GM18909 (cell line): ENCODE results near the gene PXDN.
"Not testable (repeated sequence)": the region's sequence is repeated elsewhere in the genome, so short reads cannot be mapped to it uniquely, and the experiment has no call there.

ENCODE experiments used
- ATAC-seq: cut with Tn5 transposase; IDR thresholded peaks from one replicate; pipeline ENCODE4 v1.9.1; 2021; ENCODE audit warnings: mild to moderate bottlenecking; ENCODE audit not compliant: unreplicated experiment, poor library complexity

PXDN gene

DNA sequence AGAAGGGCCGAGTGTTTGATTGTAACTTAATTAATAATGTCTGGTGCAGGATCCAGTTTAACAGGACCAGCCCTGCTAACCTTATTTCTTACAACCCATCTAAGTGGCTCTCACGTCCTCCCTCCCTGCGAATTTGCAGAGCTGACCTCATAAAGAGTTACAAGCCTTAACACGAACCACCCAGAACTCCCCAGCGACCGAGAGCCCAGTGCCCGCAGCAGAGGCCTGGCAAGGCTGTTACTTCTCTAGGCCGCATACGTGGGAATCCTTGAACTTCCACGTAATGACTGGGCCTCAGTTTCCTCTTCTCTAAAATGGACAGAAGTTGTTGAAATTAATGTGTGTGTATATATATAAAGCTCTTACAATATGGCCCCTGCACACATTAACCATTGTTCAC lies 55.5 kb downstream of the PXDN start:
- ATAC-seq: no peak

DNA sequence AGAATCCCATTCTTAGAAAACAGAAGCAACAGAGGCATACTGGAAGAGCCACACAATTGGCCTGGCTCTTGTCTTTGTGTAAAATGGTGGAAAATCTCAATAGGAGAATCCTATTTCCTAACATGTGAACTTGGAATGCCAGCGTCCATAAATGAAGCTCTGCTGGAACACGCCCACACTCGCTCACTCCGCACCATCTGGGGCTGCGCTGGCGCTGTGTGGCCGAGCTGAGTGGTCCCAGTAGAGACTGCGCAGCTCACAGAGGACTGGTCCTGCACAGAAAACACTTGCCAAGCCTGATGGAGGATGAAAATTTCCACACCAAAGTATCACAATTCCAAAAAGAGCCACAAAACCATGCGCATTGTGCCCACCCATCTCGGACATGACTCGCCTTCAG lies 56.2 kb downstream of the PXDN start:
- no peak for ATAC-seq

DNA sequence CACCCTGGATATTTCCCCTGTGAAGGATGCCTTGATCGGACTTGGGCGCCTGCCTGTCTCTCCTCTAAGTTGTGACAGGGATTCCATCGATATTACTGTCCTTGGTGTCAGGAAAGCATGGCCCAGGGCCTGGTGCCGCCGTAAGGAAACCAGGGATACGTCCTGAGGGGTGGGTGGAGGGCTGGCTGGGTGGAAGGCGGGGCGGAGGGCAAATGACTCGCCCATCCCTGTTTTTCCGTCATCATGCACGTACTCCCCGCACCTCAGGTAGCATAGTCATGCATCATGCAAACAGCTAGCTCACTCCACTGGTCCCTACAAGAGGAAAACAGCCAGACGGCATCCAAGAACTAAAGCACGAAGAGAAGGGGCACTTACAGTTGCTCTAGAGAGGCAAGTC lies 57.1 kb downstream of the PXDN start:
- ATAC-seq: no peak

DNA sequence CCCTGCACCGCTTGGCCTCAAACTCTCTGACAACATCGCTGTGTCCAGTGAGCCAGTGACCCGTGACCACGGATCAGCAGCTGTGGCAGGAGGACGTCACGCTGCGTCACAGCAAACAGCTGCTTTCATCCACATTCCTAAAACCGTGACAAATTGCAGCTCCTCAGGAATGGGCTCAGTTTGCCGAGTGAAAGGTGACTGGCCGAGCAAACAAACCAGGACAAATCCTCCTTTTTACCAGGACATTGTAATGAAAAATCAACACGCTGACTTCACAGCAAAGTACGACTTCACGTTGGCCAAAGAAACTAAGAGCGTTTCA lies 57.6 kb downstream of the PXDN start:
- ATAC-seq: no peak

DNA sequence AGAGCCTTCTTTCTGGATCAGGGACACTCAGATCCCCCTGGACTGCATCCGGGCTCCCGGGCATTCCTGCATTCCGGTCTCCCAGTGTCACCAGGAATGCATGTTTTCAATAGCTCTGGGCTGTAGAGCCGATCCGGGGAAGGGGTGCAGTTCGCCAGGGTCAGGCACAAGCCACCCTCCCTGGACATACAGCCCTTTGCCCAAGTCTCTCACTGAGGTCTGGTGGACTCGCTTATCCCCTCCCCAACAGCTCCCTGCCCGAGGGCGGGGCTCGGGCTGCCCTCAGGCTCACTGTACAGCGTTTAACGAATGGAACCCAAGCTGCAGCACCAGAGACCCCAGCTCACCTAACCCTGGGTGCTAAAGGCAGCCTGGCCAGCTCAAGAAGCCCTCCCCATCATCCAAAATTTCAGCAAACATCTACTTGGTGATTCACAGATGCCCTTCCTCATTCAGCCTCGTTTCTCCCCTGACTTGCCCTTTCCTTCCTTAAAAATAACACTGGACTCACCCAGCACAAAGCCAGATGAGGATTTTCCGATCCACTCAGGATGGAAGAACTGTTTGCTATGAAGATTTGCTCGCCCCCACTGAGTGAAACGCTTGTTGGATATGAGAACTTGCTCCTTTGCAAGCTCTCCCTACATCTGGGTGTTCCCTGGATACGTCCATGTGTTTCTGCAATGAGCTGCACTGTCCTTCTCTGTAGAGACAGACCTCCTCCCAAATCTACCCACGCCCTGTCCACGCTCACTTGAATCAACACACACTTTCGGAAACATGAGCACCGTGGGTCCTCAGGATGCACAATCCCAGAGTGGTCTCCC lies 58.1 kb downstream of the PXDN start:
- ATAC-seq: no peak

DNA sequence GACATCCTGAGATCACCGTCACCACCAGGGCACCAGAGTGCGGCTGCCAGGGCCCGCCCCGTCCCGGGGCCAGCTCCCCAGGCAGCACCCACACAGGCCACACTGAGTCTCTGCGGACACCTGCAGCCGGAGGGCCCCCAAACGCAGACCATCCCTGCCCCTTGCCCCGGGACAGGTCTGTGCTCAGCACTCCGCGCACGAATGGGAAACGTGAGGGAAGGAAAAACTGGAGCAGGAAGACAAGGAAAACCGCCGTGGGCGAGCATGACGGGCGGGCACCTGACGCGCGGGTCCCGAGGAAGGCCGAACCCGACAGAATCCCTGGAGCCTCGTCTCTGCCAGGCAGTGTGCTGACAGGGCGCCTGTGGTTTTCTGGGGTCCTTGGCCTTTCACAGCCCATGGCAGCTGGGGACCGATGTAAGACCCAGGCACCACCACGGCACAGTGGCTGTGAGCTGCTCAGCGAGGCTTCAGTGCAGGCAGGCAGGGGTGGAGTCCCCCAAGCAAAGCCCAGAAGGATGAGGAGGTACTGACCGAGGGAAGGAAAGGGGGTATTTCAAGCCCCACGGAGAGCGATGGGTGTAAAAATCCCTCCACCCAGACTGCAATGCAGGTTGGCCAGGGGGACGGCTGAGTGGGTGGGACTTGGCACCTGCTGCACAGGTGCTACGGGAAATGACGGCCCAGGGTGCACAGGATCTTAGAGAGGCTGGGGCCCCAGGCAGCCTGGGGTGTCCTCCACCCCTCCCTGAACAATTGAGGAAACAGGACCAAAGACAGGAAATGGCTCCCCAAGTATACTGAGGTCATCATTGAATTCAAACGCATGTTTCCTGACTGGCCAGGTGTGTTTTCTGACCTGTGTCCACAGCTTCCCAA lies 59.0 kb downstream of the PXDN start:
- no peak for ATAC-seq

DNA sequence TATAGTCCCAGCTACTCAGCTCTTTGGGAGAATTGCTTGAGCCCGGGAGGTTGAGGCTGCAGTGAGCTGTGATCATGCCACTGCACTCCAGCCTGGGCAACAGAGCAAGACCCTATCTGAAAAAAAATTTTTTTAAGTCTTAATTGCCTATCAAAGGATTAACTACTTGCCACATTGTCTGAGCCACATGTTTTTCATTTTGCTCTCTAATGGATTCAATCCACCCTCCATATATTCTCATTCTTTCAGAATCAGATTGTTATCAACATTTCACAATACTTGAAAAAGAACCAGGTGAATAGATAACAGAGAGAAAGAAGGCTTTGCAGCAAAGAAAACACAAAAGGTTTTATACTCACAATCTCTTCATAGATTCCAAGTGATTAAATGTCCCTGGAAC lies 61.0 kb downstream of the PXDN start:
- no peak for ATAC-seq

DNA sequence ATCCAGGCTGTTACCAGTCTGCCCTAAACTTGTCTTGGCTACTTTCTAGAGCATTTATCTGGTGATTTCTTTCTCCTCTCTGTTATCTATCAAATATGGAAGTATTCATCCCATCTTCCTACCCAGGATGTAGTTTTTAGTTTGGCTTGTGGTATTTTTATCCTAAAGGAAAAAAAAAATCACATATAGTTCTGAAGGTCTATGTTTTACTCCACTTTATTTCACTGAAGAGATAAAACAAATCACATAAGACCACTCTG lies 62.2 kb downstream of the PXDN start:
- no peak for ATAC-seq

DNA sequence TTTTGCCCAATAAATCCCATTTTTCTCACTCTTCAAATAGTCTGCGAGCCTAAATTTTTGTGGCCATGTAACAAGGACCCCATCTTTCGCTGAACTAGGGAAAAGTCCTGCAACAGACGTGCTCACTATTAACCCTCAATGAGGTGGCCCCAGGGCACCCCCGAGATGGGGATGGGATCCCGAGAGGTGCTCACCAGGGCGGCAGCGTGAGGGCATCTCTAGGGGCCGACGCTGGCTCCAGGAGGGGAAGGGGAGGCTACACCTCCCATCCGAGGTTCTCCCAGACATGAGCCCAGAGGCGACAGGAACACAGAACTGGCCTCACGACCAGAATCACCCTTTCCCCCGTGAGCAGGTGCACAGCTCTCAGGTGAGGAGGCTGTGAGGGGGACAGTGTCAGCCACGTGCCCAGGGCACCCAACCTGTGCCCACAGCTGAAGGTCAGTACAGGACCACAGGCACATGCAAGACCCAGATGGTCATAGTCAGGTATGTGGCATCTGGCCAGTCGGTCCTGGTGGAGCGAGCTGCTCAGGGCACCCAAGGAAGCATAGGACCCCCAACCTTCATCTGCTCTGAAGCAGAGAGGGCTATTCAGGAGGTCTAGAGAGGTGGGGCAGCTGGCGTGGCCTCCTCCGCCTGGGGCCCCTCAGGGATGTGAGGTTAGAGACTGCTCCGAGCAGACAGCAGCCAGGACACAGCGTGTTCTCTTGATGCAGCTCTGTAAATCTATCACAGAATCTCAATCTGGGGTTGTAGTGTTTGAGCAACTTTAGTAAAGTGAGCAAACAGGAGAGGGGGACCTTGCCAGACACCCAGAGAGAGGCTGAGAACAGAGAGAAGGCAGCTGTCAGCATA lies 62.8 kb downstream of the PXDN start:
- no peak for ATAC-seq

DNA sequence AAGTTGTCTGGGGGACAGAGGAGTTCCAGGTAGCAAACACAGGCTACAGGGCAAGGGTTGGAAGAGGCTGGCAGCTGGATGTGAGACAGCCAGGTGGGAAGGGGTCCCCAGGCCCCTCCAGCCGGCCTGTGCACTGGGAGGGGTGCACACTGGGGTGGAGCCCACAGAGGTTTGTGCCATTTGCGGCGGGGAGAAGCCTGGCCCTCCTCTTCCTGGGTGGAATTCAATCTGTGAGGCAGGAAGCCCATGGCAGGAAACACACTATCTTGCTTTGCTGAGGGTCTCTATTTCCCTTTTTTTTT lies 63.3 kb downstream of the PXDN start:
- ATAC-seq: no peak

DNA sequence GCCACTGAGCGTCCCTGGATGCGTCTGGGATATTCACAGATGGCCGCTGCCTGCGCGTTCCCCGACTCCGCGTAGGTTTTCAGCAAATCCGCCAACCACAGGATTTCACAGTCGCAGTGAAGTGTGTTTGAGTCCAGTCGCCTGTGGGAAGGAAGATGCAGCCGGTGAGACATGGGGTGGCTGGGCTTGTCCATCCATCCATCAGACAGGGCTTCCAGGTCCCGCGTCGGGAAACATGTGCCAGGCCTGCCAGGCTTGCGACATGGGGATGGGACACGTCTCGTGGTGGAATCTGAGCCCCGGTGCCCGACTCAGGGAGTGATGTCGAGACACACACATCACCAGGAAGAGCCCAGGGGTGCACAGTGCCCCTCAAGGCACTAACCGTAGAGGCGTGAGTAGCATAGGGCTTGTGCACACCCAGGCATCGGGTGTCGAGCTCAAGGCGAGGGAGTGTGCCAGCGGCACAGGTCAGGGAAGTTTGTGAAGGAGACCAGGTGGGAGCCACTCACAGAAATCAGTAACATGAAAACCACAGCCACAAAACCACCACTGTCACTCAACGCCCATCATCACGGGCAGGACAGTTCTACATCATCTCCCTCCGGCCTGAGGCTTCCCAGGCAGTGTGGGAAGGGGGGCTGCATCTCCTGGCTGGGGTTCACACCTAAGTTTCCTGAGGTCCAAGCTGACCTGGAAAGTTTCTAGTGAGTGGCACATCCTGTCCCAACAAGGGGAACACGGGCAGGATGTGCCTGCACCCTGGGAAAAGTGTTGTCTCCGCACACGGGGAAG lies 63.9 kb downstream of the PXDN start:
- no peak for ATAC-seq

DNA sequence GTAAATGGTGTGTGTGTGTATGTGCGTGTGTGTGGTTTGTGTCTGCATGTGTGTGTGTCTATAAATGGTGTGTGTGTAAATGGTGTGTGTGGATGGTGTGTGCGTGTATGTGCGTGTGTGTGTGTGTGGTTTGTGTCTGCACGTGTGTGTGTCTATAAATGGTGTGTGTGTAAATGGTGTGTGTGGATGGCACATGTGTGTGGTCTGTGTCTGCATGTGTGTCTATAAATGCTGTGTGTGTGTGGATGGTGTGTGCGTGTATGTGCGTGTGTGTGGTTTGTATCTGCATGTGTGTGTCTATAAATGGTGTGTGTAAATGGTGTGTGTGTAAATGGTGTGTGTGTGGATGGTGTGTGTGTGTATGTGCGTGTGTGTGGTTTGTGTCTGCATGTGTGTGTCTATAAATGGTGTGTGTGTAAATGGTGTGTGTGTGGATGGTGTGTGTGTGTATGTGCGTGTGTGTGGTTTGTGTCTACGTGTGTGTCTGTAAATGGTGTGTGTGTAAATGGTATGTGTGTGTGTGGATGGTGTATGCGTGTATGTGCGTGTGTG lies 64.8 kb downstream of the PXDN start:
- ATAC-seq: not testable (repeated sequence)

DNA sequence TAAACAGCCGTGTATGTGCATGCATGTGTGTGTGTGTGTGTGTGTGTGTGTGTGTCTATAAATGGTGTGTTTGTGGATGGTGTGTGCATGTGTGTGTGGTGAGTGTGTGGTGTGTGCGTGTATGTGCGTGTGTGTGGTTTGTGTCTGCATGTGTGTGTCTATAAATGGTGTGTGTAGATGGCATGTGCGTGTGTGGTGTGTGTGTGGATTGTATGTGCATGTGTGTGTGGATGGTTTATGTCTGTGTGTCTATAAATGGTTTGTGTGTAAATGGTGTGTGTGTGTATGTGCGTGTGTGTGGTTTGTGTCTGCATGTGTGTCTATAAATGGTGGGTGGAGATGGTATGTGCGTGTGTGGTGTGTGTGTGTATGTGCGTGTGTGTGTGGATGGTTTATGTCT lies 65.2 kb downstream of the PXDN start:
- not testable (repeated sequence) for ATAC-seq

DNA sequence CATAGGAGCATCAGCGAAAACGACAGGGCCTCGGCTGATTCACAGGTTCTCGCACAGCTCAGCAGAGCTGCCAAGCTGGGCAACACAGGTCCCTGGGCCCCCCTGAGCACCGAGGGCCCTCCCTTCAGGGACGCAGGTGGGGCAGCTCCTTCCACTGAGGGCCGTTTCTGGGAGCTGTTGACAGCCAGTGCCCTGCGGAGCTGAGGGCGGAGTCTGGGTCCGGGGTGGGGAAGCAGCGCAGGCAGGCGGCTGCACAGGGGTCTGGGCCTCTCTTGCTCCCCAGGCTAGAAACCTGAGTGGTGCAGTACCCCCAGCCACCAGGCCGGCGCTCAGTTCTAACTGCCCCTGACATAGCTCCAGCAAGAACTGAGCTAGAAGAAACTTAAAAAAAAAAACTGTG lies 65.7 kb downstream of the PXDN start:
- ATAC-seq: no peak

DNA sequence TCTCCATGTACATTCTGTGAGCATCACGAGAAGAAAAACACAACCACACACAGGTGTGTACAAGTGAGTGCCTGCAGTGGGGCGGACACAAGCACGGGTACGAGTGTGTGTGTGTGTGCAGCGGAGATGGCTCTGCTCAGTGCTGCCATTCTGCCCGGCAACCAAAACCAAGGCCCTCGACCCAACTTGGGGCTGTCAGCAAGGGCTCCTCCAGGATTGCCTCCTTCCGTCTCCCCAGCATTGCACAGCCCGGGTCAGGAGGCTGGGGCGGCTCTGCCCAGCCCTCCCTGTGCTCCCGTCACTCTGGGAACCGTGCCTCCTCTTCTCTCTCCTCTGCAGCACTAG lies 66.5 kb downstream of the PXDN start:
- ATAC-seq: no peak

DNA sequence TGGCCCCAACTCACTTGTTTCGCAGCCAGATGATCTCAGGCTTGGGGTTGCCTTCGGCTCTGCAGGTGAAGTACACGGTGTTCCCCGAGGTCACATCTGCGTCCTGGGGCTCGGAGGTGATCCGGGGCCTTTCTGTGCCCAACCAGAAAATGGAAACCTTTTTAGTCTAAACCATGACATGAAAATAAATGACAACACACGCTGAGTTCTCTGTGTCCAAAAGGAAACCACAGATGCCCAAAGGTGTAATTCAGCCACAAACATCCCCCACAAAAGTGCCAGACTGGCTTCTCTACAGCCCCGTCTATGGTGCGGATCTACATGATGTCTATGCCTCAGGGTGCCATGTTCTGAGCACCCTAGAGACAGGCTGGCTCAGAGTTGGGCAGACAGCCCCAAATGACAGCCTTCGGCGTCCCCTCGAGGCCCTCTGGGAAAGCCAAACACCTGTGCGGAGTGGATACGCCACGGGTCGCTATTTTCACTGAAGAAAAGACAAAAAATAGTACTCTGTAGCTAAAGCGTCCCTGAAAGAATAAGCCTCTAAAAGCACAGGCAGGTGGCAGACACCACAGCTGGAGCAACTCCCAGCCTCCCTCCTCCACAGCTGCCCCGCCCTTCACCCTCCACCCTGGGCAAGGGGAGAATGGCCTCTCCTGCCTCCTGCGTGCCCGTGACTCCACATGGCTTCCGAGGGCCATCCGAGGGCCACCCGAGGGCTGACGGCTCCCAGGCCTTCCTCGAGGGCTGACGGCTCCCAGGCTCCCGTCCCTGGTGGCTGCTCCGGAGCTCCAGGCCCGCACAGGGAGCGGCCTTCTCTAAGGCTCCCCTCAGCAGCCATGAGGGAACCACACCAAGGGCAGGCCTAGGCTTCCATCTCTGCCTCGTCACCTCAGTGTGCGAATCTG lies 67.1 kb downstream of the PXDN start:
- no peak for ATAC-seq

DNA sequence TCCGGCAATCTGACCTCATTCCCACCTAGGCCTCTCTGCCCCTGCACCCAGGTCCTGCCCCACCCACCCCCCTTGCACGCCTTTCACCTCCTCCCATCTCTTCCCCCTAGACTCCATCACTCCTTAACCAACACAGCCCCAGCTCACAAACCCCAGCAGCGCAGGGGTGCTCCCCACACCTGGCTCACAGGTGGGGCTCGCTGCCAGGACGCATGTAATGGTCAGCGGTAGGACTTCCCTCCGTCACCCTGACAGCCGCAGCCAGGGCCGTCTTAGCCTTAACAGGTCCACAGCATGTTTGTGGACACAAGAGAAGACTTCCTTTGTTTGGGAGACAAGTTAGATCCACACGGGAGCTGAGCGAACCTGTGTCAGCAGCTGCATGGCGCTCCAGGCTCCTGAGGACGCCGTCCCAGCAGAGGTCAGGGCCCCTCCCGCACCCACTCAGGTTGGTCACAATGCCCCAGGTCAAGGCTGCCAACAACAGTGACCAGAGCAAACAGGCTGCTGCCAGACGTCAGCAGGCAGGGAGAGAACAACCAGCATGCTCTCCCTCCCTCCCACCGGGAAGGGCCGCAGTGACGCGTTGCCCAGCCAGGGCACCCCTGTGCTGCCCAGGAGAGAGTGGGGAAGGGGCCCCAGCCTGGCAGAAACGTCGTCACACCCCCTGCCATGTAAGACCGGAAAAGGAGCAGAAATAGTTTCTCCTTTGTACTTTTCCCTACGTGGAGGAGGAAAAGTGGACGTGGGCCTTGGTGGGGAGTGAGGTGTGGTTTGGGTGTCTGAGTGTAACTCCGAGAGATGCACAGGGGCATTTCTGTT lies 68.0 kb downstream of the PXDN start:
- no peak for ATAC-seq

DNA sequence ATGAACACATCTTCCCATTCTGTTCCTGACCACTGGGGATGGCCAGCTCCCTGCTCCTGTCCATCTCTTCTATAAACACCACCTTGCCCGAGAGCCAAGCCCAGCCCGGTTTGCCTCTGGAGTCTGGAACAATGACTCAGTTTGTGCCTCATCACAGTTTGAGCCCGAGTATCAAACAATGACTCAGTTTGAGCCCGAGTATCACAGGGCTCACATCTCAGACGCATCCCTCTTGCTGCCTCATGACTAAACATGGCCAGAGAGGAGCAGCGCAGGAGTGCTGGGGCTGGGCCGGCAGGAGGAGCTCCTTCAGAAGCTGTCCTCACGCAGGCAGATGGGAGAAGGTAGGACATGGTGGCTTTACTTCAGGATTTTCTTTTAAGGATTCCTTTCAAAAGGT lies 68.7 kb downstream of the PXDN start:
- no peak for ATAC-seq
